Ureter (tissue), 1 donor: ENCODE data around the gene EPM2A. TPM values are rescaled to one million over a fixed set of nuclear protein-coding genes. Genes with fewer than 3 reads are reported as not detected.

ENCODE experiments used
- DNase-seq: peaks from one replicate; pipeline ENCODE4 v3.0.0-alpha.2; 2020; ENCODE audit warnings: low spot score
- total RNA-seq: library from RNA; stranded (reverse); gene quantifications from one replicate; pipeline ENCODE4 v1.2.4, GENCODE V29; 2023
- donor health status: DM: yes; HTN: yes; CAD: no.

EPM2A gene
- total RNA-seq, 1 donor from 2014 or later, result 23.4 TPM

DNA sequence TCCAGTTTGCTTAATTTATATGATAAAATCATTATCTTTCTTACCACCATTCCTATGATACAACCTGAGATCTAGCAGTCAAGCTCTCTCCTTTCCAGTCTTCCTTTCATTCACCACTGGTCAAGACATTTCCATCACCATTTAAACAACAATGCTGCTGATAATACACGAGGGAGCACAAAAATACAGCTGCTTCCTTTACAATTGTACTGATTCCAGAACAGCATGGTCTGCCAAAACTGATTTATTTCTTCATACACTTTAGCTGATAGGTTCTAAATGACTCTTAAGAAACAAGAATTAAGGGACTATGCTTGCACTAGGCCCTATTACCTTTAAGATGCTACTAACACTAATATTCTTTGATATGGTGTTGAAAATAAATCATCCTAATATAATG is 65.0 kb downstream of the EPM2A start:
- DNase-seq, result no peak

DNA sequence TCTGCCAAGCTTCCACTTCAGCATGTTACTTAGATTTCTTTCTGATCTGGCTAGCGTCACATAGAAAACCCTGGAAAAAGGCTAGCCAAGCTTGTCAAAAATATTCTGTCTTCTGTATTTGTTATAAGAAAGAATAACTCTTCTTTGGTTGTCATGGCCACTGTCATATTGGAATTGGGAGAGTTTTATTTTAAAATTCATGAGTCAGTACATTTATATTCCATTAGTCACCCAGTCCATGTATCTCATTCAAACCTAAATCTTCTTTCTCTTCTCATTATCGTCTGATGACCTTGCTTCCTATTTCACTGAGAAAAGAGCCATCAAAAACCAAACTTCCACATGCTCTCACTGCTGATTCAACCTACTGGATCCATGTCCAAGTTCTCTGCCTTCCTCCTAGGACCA is 65.7 kb downstream of the EPM2A start:
- no peak for DNase-seq

DNA sequence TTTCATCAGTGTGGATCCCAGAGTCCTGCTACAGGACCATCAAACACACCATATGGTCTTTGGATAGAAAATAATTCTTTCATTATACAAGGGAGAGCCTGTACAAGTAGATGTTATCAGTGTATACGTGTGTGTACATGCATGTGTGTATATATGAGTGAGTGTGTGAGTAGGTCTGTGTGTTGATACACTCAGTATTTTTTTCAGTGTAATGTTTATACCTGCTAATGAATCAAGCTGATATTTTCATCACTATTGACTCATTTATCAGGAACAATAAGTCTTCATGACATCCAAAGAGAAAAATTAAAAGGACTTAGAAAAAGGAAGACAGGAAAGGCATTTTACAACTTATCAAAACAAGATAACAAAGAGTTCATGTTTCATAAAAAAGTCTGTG is 66.5 kb downstream of the EPM2A start:
- no peak for DNase-seq

DNA sequence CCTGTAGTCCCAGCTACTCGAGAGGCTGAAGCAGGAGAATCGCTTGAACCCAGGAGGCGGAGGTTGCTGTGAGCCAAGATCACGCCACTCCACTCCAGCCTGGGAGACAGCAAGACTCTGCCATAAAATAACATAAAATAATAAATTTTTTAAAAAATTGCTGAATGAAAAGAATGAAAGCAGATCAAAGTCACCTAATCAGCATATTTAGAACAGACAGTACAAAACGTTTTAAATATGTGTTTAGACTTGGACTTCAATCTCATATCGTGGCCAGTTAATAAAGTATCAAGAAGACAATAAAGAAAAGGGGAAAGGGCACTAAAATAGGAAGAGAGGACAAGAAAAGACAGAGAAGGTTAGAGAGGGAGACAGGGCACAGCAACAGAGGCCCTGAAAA is 74.6 kb downstream of the EPM2A start:
- DNase-seq, result no peak

DNA sequence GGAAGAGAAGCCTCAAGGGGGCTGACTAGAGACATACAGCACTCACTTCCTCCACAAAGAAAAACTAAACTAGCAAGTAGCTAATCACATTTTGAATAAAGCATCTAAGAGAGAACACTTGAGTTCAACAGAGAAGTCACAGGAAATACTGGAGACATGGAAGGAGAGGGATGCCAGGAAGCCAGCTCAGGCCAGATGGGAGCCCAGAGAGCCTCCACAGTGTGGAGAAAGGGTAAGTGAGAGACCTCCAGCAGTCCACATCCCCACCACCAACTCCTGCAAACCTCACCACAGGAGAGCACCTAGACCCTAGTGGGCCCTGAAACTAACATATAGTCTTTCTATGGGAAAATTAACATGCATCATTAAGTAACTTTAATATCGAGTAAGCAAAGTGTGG is 79.2 kb downstream of the EPM2A start:
- DNase-seq, result no peak

DNA sequence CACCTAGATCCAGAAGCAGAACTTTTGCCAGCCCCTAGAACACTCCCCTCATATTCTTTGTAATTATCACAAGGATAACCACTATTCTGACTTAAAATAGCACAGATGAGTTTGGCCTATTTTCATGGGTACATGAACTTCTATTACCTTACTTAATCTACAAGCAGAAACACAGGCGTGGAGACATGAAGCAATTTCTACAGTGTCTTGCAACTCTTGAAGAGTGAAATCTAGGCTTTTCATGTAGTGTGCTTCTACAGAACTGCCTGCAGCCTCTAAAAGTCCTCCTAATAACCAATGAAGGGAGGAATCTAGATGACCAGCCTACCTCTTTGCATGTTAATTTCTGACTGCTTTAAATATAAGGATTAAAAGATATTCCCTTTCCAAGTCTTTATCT is 82.7 kb downstream of the EPM2A start:
- DNase-seq, result no peak

DNA sequence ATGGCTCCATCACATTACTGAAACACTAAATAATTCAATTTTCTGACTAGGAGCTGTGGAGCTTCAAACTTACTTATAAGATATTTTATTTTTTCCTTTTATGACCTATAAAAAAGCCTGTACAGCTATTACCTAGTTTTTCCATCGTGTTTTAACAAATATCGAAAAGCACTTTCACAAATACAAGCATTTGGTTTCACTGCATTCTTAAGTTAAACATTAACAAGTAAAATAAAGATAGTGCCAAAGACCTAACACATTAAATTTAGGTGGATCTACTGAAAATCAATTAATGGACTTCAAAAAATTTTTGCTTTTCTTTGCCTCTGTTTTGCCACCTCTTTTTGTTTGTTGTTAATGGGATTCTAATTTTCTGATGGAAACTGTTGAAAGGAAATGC is 83.3 kb downstream of the EPM2A start:
- no peak for DNase-seq

DNA sequence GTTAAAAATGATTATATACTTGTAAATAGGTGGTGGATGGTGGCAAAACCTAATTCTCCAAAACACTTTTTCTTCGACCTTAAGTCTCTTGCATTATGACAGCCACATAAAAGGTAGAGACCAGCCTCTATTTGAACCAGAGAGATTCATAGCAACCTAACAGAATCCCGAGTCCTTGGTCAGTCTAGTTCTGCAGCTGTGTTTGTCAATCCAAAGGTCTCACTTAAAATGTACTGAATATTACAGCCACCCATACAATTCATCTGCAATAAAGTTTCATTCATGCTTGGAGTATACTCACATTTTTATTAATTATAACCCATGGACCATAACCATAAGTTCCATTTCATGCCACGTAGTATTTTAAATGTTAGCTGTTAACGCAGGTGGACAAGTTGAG is 87.2 kb downstream of the EPM2A start:
- DNase-seq, result no peak

DNA sequence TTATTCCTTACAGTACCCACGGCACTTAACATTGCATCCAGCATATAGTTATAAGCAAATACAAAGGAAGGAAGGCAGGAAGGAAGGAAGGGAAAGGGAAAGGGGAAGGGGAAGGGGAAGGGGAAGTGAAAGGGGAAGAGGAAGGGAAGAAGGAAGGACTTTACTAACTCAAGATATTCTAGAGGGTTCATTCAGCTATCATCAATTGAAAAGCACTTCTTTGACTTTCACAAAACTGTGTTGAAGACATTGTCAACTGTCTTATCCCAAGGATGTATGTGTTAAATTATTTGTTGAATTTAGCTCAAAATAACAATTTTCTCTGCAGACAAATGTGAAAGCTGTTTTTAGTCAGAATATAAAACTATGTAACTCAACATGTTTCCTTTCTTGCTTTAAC is 87.7 kb downstream of the EPM2A start:
- DNase-seq, result no peak

DNA sequence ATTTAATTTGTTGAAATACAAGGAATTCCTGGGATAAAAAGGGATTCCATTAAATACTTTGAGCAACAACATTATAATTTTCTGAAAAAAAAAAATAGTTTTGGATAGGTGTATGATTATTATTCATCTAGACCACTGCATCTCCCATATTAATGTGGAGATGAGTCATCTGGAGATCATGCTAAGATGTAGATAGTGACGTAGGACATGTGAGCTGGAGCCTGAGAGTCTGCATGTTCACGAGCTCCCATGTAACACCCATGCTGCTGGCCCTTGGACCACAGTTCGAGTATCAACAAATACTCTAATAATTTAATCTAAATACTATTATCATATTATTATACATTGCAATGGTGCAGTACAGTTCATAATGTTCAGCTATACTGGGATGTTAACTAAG is 91.6 kb downstream of the EPM2A start:
- DNase-seq, result no peak

DNA sequence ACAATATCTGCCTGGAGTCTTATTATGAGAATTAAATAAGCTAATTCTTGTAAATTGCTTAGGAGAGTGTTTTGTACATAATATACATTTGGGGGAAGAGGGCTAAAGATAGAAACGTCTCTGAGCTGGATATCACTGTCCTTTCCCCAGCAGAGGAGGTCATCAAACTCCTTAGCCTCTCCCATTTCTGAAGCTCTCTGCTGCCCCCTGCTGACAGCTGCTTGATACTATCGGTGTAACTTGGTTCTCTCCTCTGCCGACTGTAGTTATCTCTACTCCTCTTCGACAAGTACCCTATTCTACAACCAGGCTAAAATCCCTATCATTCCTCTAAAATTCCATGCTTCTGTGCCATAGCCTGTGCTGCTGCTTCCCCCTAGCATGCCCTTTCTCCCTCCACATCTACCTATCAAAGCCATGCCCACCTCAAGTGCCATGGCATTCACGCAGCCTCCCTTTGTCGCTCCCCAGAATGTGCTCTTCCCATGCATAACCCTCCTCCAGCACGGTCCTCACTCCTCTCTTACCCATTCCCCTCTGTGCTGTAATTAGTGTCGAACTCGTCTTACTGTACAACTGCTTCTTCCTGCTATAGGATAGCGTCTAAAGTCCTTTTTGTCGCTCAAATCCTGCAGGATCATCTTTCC is 101.2 kb downstream of the EPM2A start:
- DNase-seq, result peak; percentile 91

DNA sequence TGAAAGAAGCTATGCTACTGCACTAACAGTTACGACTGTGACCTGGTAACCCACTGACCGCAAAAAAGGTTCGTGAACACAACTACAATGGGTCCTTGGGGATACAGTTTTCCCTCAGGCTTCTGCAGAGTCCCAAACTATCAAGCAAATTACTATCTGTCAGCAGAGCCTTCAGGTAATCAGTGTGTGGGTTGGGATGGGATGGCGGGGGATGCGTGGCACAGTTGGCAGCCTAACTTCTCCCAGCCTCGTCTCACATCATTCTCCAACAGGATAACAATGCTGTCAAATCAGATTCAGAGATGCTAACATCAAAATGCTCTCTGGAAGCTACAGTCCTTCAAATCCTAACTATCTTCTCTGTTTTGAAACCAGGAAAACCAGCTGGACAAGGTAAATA is 102.3 kb downstream of the EPM2A start:
- DNase-seq, result no peak

DNA sequence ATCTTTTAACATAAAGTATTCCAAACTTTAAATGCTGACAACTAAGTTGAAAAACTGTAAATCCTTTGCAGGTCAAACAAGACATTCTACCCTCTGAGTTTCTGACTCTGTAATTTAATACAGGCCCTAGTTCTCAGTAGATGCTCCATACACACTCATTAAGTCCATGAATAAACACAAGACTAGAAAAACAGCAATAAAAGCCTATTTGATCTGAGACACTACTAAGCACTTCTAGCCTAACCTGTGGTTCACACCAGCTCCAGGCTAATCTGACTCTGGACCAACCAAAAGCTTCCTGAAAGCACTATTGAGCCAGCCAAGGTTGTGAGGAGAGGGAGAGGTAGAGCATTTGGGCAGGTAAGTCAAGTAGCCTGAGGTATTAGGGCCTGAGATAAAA is 103.9 kb downstream of the EPM2A start:
- no peak for DNase-seq

DNA sequence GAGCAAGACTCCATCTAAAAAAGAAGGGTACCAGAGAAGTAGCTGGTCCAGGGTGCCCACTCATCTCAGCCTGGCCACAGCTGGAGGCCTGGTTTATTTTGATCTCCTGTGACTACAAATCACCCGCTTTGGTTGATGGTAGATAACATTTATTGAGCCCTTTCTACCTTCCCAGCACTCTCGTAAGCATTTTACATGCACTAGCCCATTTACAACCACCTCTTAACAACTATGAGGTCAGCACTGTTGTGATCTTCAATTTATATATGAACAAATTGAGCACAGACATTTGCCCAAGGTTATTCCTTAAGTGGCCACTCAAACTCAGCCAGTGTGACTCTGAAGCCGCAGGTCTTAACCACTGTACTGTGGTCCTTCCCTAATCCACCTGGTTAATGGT is 104.7 kb downstream of the EPM2A start:
- no peak for DNase-seq

DNA sequence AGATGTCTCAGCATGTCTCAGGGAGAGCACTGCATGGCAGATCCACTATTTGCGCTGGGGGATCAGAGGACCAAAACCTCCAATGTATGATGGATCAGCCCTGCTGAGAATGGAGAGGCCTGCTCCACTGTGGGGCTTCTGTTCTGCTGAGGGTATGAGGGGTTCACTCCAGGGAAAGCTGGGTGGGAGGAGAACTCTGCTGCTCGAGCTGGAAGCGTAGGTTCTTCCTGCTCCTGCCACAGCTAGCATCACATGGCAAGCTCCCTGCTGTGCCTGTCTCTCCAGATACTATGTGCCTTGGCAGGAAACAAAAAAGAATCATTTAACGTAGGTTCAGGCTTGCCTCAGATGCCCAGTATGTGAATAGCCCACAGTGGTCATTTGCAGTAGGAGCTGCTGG is 105.8 kb downstream of the EPM2A start:
- no peak for DNase-seq

DNA sequence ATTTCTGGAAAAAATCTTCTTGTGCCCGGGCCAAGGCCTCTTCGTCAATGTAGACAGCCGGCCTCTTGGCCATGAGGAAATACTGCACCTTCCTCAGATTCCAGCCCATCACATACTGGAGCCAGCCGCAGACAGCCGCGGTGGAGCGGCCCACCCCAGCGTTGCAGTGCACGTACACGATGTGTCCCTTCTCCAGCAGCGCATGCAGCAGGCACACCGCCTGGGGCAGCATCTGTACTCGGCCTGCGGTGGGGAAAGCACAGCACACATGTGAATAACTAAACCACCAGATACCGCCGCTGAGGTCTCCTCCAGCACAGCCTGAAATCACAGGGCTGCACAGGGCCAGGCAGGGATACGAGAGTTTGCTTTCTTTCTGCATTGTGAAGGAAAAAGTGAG is 107.9 kb downstream of the EPM2A start:
- DNase-seq, result no peak

DNA sequence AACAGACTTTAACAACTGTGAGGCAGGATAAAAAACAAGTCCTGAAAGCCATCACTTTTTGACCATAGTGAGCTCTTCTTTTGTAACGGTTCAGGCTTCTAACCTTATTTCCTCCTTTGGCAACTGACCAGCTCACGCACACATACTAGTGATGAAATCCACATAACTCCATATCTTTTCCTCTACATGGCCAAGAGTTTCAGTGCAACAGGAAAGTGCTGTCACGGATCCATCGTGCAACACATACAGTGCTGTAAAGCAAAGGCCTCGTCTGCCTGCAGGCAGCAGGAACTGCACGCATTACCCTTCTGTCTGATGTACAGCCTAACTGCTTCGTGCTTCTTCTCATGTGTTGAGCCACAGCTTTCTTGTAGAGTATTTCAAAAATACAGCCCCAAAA is 108.5 kb downstream of the EPM2A start:
- no peak for DNase-seq

DNA sequence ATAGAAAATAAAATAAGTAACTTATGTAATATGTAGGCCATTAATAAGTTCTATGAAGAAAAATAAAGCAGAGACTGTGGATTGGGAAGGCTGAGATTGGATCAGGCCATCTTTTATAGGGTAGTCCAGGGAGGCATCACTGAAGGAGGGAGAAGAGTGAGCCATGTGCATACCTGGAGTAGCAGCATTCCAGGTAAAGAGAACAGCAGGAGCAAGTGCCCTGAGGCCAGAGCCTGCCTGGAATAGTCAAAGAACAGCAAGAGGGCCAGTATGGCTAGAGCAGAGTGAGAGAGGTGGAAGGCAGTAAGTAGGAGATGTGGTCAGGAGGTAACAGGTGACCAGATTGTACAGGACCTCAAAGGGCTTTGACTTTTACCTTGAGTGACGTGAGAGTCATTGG is 112.1 kb downstream of the EPM2A start:
- DNase-seq, result no peak

DNA sequence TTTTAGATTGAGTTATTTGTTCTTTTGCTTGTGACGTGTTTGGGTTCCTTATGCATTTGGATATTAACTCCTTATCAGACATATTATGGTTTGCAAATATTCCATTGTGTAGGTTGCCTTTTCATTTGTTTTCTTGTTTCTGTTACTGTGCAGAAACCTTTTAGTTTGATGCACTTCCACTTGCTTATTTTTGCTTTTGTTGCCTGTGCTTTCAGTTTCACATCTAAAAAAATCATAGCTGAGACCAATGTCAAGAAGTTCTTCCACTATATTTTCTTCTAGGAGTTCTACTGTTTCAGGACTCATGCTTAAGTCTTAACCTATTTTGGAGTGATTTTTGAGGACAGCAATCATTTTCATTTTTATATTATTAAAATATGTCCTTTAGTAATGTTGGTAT is 113.5 kb downstream of the EPM2A start:
- no peak for DNase-seq

DNA sequence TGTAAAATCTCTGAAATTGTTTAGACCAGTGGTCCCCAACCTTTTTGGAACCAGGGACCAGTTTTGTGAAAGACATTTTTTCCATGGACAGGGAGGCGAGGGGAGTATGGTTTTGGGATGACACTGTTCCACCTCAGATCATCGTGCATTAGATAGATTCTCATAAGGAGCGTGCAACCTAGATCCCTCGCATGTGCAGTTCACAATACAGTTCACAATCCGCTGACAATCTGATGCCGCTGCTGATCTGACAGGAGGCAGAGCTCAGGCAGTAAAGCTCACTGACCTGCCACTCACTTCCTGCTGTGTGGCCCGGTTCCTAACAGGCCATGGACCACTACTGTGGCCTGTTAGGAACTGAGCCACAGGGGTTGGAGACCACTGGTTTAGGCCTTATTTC is 115.2 kb downstream of the EPM2A start:
- DNase-seq, result no peak

DNA sequence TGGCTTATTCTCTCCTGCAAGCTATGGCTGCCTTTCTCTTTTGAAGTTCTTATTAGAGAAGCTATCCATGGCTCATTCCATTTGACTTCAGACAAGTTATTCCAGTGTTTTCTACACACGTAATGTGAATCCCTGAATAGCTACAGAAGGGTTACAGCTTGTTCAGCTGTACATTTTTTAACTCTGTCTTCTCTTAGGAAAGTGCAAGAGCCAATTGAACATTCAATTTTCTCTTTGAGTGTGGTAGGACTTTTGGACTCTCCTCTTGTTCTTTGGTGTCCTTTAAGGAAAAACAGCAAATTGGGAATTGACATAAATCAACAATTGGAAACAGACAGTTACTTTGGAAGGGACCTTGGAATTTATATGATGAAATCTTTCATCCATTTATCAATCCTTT is 125.8 kb downstream of the EPM2A start:
- DNase-seq, result no peak

DNA sequence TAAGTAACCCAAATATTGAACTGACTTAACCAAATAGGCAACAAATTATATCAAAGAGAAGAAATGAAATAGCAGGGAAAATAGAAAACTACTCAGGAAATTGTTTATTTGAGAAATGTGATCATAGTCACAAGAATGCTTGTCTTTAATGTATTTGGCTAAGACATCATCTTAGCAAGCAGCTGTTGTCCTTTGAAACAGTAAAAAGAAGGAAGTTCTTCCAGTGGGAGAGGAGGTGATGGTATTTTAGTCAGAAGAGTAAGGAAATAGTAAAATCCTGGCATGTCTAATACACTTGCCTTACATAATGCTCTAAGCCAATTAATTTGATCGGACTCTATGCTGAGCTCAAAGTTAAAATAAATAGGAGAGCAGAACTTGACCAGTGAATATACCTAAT is 126.5 kb downstream of the EPM2A start:
- DNase-seq, result no peak

DNA sequence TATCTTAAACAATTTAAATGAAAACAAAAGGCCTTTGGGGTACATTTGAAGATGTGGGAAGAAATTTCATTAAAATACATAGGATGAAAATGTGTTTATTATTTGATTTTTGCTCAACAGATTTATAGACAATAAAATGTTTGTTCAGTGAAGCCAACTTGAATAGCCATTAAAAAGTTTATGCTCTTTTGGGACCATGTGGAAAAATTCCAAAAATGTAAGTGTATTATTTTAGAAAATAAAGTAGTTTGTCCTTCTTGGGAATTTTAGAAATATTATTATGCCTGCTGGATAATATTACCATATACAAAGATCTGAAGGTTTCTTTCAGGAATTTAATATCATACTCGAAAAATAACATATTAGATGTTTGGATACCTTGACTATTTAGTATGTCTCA is 131.3 kb downstream of the EPM2A start:
- no peak for DNase-seq

DNA sequence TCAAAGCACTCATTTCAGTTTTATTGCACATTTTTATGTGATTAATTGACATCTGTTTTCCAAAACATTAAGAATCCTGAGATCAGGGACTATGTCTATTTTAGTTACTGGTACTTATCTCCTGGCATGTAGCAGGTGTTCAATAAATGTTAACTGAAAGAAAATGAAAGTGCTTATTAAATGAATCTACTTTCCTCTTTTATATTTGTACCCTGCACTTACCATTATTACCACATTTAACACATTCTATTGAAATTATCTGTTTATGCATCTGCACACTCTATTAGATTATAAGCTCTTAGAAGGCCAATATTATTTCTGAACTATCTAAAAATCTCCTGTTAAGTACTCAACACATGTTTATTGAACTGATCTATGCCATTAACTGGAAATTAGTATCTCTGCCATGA is 131.9 kb downstream of the EPM2A start:
- no peak for DNase-seq
